Activated CD8-positive, alpha-beta memory T cell treated with anti-CD3 and anti-CD28 coated beads for 1 hour (primary cell): ENCODE data around the gene KMT2C.
"Not testable (repeated sequence)": the region's sequence is repeated elsewhere in the genome, so short reads cannot be mapped to it uniquely, and the experiment has no call there.

Source experiments
- DNase-seq, 2 donors: peaks; one replicate each; pipeline ENCODE4 v3.0.0-alpha.2; 2020; ENCODE audit warnings: low read depth in 1 of 2; ENCODE audit errors: extremely low read depth in 1 of 2

KMT2C gene

GRCh38 chr7:152406030-152406429 is 29.8 kb downstream of the KMT2C start:
- DNase-seq = not testable (repeated sequence)

DNA sequence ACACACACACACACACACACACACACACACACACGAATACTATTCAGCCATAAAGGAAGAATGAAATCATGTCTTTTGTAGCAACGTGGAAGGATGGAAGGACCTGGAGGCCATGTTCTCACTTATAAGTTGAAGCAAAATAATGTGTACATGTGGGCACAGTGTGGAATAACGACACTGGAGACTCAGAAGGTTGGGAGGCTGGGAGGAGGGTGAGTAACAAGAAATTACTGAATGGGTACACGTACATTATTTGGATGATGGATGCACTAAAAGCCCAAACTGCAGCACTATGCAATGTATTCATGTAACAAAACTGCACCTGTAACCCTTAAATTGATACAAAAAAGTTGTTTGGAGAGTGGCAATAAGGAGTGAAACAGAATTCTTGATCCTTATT is 32.1 kb downstream of the KMT2C start:
- DNase-seq = no peak

DNA sequence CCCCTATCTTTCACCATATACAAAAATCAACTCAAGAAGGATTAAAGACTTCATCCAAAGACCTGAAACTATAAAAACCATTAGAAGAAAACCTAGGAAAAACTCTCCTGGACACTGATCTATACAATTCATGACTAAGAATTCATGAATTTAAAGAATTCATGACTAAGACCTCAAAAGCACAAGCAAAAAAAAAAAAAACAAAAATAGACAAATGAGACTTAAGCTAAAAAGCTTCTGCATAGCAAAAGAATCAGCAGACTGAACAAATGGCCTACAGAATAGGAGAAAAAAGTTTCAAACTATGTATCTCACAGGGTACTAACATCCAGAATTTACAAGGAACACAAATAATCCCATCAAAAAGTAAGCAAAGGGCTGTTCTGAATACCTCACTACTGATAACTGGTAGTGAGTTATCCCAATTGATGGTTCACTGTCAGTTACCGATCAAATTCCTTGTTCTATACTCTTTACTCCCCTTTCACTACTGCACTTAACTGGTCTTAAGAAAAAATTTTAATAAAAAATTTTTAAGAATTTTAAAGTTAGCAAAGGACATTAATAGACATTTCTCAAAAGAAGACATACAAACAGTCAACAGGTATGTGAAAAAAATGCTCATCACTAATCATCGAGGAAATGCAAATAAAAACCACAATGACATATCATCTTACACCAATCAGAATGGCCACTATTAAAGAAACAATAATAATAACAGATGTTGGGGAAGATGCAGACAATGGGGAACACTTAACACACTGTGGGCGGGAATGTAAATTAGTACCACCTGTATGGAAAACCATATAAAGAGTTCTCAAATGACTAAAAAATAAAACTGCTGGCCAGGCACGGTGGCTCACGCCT is 33.2 kb downstream of the KMT2C start:
- no peak for DNase-seq

DNA sequence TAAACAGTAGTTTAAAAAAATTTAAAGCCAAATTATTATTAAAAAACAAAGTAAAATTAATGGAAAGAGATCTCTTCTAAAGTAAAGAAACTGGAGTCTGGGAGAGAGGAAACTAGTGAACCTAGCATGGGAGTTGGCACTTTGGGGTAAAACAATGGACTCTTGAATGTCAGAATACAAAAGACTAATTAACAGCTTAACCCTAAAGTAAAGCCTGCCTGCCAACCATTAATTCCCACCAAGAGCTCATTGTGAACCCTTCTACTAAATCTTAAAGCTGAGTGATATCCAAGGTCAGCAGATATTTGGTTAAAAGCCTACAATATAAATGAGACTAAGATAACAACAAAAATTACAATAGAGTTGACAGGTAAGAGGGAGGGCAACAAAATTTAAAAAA is 36.5 kb downstream of the KMT2C start:
- no peak for DNase-seq

DNA sequence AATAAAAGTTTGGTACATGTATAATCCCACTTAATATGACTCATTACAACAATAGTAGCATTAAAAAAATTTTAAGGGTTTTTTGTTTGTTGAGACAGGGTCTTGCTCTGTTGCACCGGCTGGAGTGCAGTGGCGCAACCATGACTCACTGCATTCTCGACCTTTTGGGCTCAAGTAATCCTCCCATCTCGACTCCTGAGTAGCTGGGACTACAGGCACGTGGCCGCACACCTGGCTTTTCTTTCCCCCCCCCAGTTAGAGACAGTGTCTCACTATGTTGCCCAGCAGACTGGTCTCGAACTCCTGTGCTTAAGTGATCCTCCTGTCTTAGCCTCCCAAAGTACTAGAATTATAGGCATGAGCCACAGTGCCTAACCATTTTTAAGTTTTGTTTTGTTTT is 40.7 kb downstream of the KMT2C start:
- DNase-seq = no peak

DNA sequence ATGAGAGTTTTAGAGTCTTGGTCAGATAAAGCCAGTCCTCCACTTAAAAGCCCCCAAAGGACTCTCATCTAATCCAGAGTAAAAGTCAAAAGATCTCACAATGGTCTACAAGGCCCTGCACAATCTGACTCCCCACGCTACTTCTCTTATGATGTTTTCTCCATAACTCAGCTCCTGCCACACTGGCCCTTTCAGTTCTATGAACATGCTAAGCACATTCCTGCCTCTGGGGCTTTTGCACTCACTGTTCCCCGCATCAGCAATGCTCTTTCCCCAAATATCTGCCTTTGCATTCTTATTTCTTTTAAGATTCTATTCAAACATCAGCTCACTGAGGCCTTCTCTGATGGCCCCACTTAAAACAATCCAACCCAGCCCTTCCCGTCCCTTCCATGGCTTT is 41.6 kb downstream of the KMT2C start:
- not testable (repeated sequence) for DNase-seq

GRCh38 chr7:152392254-152392653 is 43.5 kb downstream of the KMT2C start:
- no peak for DNase-seq

- DNase-seq = not testable (repeated sequence)
Observed at GRCh38 chr7:152386136-152386764, 49.6 kb downstream of the KMT2C start.

DNA sequence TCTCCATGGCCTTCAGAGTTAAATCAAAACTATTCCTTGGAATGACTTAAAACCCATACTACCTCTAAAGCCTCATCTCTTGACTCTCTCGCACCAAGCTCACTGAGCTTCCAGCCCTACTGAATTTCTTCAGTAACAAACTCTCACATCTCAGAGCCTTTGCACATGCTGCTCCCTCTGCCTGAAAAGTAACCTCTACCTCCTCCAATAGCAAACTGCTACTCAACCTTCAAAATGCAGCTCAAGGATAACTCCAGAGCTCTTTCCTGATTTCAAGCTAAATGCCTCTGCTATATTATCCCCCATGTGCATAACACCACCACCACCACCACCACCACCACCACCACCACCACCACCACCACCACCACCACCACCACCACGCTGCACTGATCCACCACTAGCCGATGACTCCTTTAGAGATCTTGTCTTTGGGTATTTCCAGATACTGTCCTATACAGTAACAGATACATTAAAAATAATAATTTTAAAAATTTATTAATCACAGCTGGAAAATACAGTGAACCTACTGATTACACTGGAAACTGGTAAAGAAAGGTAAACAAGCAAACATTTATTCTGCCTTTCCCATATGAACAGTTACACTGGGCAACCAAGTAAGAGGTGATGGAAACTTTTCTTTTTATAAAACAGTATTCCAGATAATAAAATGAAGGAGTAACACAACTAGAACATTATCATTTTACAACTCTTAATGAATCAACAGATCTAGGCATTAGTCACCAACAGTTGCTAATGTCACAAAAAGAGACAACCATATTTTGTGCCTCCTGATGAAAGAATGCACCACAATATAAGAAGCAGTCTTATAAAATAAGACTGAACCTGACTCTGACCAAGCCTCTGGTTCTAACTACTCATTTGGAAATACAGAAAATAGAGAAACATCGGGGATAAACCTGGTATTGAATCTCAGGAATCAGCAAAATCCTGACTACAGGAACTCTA is 51.3 kb downstream of the KMT2C start:
- not testable (repeated sequence) for DNase-seq

DNA sequence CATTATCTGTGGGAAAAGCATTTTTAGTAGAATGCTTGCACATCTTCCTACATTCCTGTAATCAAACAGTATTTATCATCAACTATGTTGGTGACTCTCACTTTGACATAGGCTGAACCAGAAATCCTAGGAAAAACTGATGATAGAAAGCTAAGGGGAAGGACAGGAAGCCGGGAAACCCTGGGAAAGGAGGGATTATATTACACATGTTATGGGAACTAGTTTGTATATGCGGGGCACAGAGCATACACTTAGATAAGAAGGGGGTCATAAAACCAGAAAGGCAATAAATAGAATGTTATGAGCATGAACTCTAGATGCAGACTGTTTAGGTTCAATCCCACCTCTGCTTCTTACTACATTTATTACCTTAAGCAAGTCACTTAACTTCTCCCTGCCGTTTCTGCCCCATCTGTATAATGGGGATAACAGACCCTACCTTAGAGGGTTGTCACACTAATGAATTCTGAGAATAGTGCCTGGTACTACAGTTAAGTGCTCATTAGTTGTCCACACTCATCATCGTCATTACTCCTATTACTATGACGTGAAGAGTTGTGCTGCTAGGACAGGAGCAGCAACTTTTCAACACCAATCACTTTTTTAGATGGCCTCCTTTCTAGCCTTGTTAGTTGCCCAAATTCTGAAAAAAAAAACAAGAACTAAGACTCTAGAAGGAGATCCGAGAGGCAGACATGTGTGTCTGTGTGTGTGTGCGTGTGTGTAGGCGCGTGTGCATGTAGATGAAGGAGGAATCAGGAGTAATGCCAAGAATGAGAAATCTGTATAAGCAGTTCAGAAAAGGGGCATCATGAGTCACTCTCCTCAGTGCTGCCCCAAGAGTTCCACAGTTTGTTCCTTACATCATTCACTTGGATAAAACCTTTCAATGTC is 52.2 kb downstream of the KMT2C start:
- no peak for DNase-seq

GRCh38 chr7:152382244-152382643 is 53.6 kb downstream of the KMT2C start:
- no peak for DNase-seq

GRCh38 chr7:152380931-152381578 is 54.7 kb downstream of the KMT2C start:
- not testable (repeated sequence) for DNase-seq

DNA sequence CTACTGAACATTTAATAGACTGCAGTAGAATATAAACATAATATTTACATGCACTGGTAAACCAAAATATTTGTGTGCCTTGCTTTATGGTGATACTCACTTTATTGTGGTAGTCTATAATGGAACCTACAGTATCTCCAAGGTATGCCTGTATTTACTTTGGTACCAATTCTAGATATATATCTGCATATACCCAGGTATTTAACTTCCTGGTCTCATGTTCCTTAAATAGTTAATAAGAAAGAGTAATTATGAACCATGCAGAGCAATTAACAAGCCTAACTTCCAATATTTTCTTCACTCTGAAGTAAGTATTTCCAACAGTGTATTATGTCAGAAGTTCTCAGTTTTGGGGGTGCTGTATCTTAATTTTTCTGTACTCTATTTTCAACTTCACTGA is 57.3 kb downstream of the KMT2C start:
- DNase-seq = not testable (repeated sequence)

GRCh38 chr7:152376716-152377484 is 58.9 kb downstream of the KMT2C start:
- not testable (repeated sequence) for DNase-seq

GRCh38 chr7:152370297-152370696 is 65.5 kb downstream of the KMT2C start:
- no peak for DNase-seq

GRCh38 chr7:152369518-152369917 is 66.3 kb downstream of the KMT2C start:
- DNase-seq = no peak

GRCh38 chr7:152367170-152367569 is 68.6 kb downstream of the KMT2C start:
- DNase-seq = no peak

DNA sequence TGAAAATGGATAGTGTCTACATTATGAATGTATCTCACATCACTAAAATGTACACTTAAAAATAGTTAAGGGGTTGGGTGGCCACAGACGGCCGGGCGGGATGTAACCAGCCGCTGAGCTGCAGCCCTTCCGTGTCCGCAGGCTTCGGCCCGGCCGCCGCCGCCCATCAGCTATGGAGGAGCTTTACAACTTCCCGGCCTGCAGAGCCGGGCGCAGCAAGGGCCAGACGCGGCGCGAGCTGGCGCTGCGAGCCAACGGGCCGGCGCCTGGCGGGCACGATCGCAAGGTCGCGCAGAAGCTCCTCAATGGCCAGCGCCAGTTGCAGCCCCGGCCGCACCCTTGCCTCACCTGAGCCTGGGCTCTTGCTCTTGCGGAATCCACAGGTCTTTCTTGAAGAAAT is 69.1 kb downstream of the KMT2C start:
- no peak for DNase-seq
